Neural progenitor cell (in vitro differentiated cells): Measurements from ENCODE around the gene AFF3. TPM values are rescaled to one million over a fixed set of nuclear protein-coding genes. Genes with fewer than 3 reads are reported as not detected.

Experiments
- DNase-seq: peaks from one replicate; pipeline ENCODE4 v3.0.0-alpha.2; 2016; ENCODE audit warnings: low spot score
- H2AFZ ChIP-seq: fragments of 200-600 bp; sonication (generic); replicated peaks from 2 replicates; pipeline ENCODE4 v1.6.1; 2016; ENCODE audit warnings: antibody characterized with exemption
- H3F3A ChIP-seq: fragments of 200-600 bp; sonication (generic); 2 replicates; pipeline ENCODE4 v1.6.1; 2016; ENCODE audit warnings: antibody characterized with exemption, low read depth
- H3K27ac ChIP-seq: fragments of 200-600 bp; sonication (generic); 2 replicates; pipeline ENCODE4 v1.5.1; 2016; ENCODE audit warnings: mild to moderate bottlenecking
- H3K27me3 ChIP-seq: fragments of 200-600 bp; sonication (generic); 2 replicates; pipeline ENCODE4 v1.6.1; 2016; ENCODE audit warnings: mild to moderate bottlenecking, moderate library complexity
- H3K36me3 ChIP-seq: fragments of 200-600 bp; sonication (generic); 2 replicates; pipeline ENCODE4 v1.5.1; 2016
- H3K4me1 ChIP-seq: fragments of 200-600 bp; sonication (generic); 2 replicates; pipeline ENCODE4 v1.6.1; 2016; ENCODE audit warnings: mixed run types
- H3K4me2 ChIP-seq: fragments of 200-600 bp; sonication (generic); 2 replicates; pipeline ENCODE4 v1.6.1; 2016
- H3K4me3 ChIP-seq: fragments of 200-600 bp; sonication (generic); 2 replicates; pipeline ENCODE4 v1.5.1; 2016
- H3K79me2 ChIP-seq: fragments of 200-600 bp; sonication (generic); 2 replicates; pipeline ENCODE4 v1.6.1; 2016; ENCODE audit warnings: low read depth
- H3K9ac ChIP-seq: fragments of 200-600 bp; sonication (generic); 2 replicates; pipeline ENCODE4 v1.6.1; 2016
- H3K9me3 ChIP-seq: fragments of 200-600 bp; sonication (generic); 2 replicates; pipeline ENCODE4 v1.5.1; 2016; ENCODE audit warnings: low read depth
- H4K20me1 ChIP-seq: fragments of 200-600 bp; sonication (generic); 2 replicates; pipeline ENCODE4 v1.6.1; 2016; ENCODE audit warnings: low read depth
- H3K27ac Mint-ChIP-seq: 3 replicates; pipeline ENCODE4 v1.8.0; 2021; ENCODE audit warnings: mixed read lengths
- H3K27me3 Mint-ChIP-seq: 2 replicates; pipeline ENCODE4 v1.8.0; 2022; ENCODE audit warnings: low read depth, mild to moderate bottlenecking, inconsistent platforms, moderate library complexity, mixed read lengths; ENCODE audit not compliant: insufficient read depth
- H3K36me3 Mint-ChIP-seq: 3 replicates; pipeline ENCODE4 v1.8.0; 2021; ENCODE audit warnings: mixed read lengths
- H3K4me1 Mint-ChIP-seq: 3 replicates; pipeline ENCODE4 v1.8.0; 2021; ENCODE audit warnings: mixed read lengths
- H3K4me3 Mint-ChIP-seq: 3 replicates; pipeline ENCODE4 v1.8.0; 2021; ENCODE audit warnings: mild to moderate bottlenecking, moderate library complexity, mixed read lengths
- H3K9me3 Mint-ChIP-seq: 3 replicates; pipeline ENCODE4 v1.8.0; 2020; ENCODE audit warnings: mixed read lengths
- EZH2 ChIP-seq: fragments of 200-600 bp; sonication (generic); IDR thresholded peaks from 2 replicates; pipeline ENCODE4 v1.6.1; 2017; ENCODE audit warnings: antibody characterized with exemption, mild to moderate bottlenecking, moderate library complexity
- EZH2phosphoT487 ChIP-seq: fragments of 200-600 bp; sonication (generic); IDR thresholded peaks from 2 replicates; pipeline ENCODE4 v1.6.1; 2017; ENCODE audit warnings: antibody characterized with exemption
- total RNA-seq: library from RNA; depleted of rRNA; stranded (reverse); fragments of >200 nt; gene quantifications from 2 replicates; pipeline ENCODE4 v1.2.3, GENCODE V29; 2015; ENCODE audit warnings: low replicate concordance
- TF ChIP-seq, protein P1 (sequence below): fragments of 200-600 bp; sonication (generic); IDR thresholded peaks from 2 replicates; pipeline ENCODE4 v1.5.1; 2017; ENCODE audit warnings: antibody characterized with exemption, mild to moderate bottlenecking

AFF3 gene
- total RNA-seq, 1 donor from 2014 or later: 0.26 TPM

DNA sequence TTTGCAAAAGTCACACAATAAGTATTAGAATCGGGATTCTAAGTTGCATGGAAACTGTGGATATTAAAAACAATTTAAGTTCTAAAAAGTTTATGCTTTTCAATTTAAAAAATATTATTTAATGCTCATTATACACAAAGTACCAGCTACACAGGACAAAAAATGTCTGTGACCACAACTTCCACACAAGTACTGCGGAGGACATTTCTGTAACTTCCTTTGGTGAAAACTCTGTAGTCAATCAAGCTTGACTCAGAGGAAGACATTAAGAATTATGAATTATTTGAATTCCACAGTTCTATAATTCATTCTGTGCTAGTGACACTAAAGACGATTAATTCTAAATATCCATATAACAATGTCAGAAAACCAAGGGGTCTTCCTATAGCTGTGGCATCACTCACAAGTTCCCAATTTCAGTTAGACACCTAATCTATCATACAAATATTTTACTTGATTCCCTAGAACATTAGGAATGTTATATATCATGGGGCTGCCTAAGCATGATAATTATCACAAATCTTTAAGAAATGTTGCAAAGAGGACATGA, 120.5 kb downstream of the AFF3 start:
- Mint-ChIP-seq H3K4me1 (no peaks in the 10 kb centered on the region), H3K27ac (no peak overlapping the region), H3K27me3 (peaks cover 4% of the 10 kb centered on the region), H3K4me3 (no peak overlapping the region), H3K36me3 (no peaks in the 10 kb centered on the region), H3K9me3 (peaks cover 6% of the 10 kb centered on the region)
- Histone ChIP-seq H3K36me3 (no peaks in the 10 kb centered on the region), H3K9me3 (no peaks in the 10 kb centered on the region), H3K27me3 (no peaks in the 10 kb centered on the region), H4K20me1 (no peaks in the 10 kb centered on the region), H3K4me2 (no peak overlapping the region), H2AFZ (no peak overlapping the region), H3K79me2 (no peaks in the 10 kb centered on the region), H3K4me3 (no peak overlapping the region), H3K9ac (no peak overlapping the region), H3K27ac (no peak overlapping the region), H3K4me1 (no peaks in the 10 kb centered on the region), H3F3A (no peaks in the 10 kb centered on the region)
- TF ChIP-seq EZH2phosphoT487 (no peak), EZH2 (no peak)
- TF ChIP-seq, protein P1, sequence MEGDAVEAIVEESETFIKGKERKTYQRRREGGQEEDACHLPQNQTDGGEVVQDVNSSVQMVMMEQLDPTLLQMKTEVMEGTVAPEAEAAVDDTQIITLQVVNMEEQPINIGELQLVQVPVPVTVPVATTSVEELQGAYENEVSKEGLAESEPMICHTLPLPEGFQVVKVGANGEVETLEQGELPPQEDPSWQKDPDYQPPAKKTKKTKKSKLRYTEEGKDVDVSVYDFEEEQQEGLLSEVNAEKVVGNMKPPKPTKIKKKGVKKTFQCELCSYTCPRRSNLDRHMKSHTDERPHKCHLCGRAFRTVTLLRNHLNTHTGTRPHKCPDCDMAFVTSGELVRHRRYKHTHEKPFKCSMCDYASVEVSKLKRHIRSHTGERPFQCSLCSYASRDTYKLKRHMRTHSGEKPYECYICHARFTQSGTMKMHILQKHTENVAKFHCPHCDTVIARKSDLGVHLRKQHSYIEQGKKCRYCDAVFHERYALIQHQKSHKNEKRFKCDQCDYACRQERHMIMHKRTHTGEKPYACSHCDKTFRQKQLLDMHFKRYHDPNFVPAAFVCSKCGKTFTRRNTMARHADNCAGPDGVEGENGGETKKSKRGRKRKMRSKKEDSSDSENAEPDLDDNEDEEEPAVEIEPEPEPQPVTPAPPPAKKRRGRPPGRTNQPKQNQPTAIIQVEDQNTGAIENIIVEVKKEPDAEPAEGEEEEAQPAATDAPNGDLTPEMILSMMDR: no peak
- no peak for DNase-seq

DNA sequence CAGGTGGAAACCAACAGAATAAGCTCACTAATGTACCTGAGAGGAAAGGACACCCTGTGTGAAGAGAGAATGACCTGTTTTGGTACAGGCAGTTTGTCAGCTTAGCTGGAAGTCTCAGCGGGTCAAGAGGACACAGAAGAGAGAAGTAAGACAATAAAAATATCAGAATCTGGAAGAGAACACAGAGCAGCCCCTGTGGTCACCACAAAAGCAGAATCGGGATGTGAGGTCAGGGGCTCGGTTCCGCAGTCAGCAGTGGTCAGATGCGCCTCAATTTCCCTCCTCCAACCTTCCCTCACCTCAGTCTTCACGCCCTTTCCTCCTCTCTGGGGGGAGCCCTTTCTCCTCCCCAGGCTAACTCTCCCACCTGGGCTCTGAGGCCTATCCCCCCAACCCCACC, 122.9 kb downstream of the AFF3 start:
- H3K4me1 Mint-ChIP-seq: peaks cover 4% of the 10 kb centered on the region
- H3K36me3 ChIP-seq: no peaks in the 10 kb centered on the region
- no peak for TF ChIP-seq EZH2phosphoT487
- TF ChIP-seq, protein P1: no peak
- TF ChIP-seq EZH2: no peak
- H3F3A ChIP-seq: no peaks in the 10 kb centered on the region
- H3K4me3 ChIP-seq: no peak overlapping the region
- no peak overlapping the region for H2AFZ ChIP-seq
- DNase-seq: no peak
- no peaks in the 10 kb centered on the region for H3K79me2 ChIP-seq
- H3K36me3 Mint-ChIP-seq: no peaks in the 10 kb centered on the region
- no peak overlapping the region for H3K4me3 Mint-ChIP-seq
- no peaks in the 10 kb centered on the region for H4K20me1 ChIP-seq
- H3K27ac ChIP-seq: no peak overlapping the region
- no peak overlapping the region for H3K27ac Mint-ChIP-seq
- H3K4me2 ChIP-seq: no peak overlapping the region
- peaks cover 2% of the 10 kb centered on the region for H3K27me3 Mint-ChIP-seq
- no peaks in the 10 kb centered on the region for H3K27me3 ChIP-seq
- H3K9me3 Mint-ChIP-seq: no peaks in the 10 kb centered on the region
- no peaks in the 10 kb centered on the region for H3K4me1 ChIP-seq
- H3K9me3 ChIP-seq: no peaks in the 10 kb centered on the region
- H3K9ac ChIP-seq: no peak overlapping the region

DNA sequence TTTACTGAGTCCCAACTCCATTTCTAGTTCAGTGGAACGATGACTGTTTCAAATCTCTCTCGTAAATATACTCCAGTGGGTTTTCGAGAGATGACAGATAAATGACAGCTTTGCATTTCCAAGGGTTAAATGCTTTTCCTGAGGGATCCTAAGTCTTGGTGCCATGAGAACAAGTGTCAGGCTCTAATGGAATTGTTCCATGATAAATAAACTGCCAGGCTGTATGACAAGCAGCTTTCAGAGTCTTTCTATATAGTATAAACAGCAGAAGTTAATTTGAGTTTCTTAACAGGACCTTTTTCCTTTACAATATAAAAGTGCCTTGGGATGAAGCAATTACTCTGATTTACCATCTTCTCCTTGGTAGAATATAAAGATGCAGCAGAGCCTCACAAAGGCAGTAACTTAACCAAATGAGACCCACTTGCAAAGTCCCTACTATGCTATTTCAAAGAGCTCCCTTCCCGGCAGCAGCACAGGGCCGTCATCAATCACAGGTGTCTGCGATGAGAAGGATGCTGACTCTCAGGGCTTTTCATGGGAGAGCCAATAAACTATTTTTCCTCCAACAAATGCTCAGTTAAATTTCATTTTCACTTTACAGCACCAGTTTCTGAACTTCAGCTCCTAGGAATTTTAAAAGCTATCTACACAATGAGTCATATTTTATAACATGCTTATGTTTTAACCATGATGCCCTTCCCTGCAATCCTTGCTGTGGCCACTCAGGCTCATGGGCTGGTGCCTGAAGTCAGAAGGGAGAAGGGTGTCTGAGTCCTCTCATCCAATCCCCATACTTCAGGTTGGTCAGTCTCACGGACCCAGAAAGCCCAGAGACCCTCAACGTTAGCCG, 123.8 kb downstream of the AFF3 start:
- Histone ChIP-seq H3K4me1 (no peaks in the 10 kb centered on the region), H3K4me2 (no peak overlapping the region), H3K36me3 (no peaks in the 10 kb centered on the region), H3K79me2 (no peaks in the 10 kb centered on the region), H2AFZ (no peak overlapping the region), H3K27me3 (no peaks in the 10 kb centered on the region), H4K20me1 (no peaks in the 10 kb centered on the region), H3K4me3 (no peak overlapping the region), H3K9ac (no peak overlapping the region), H3K9me3 (no peaks in the 10 kb centered on the region), H3K27ac (no peak overlapping the region), H3F3A (no peaks in the 10 kb centered on the region)
- DNase-seq: no peak
- Mint-ChIP-seq H3K4me3 (no peak overlapping the region), H3K27me3 (peaks cover 4% of the 10 kb centered on the region), H3K4me1 (peaks cover 9% of the 10 kb centered on the region), H3K36me3 (no peaks in the 10 kb centered on the region), H3K9me3 (no peaks in the 10 kb centered on the region), H3K27ac (no peak overlapping the region)
- TF ChIP-seq, protein P1: no peak
